ENCODE results near the gene CLOCK.

GRCh38 chr4:55445921-55446577 is 100.7 kb downstream of the CLOCK start:
- TF ChIP-seq CTCF (IDR thresholded peaks at IDR 0.05), result no peak
- no peak for TF ChIP-seq POLR2A (IDR thresholded peaks at IDR 0.05)

Measured in adrenal gland (tissue), 5 donors.